Stimulated activated CD4-positive, alpha-beta T cell treated with anti-CD3 and anti-CD28 coated beads, Interleukin-1b, Interleukin-23, amount 100 ng/mL, for 48 hours (primary cell): ENCODE data around the gene TEX51.

Experiments used
- DNase-seq: peaks from one replicate; pipeline ENCODE4 v3.0.0-alpha.2; 2020

TEX51 gene

GRCh38 chr2:126898636-126899035, at the start of gene TEX51:
Gene TEX51, plus strand, starts transcription at chr2:126898890. Its CDS starts 29 bp downstream, at chr2:126898919.
- DNase-seq: no peak

- no peak for DNase-seq
Measured at GRCh38 chr2:126849054-126849453, 49.6 kb upstream of the TEX51 start.

GRCh38 chr2:126849486-126849885, 49.2 kb upstream of the TEX51 start:
- no peak for DNase-seq

- DNase-seq: no peak
Measured at GRCh38 chr2:126849991-126850535, 48.6 kb upstream of the TEX51 start.

GRCh38 chr2:126850940-126851339, 47.8 kb upstream of the TEX51 start:
- DNase-seq: no peak

- no peak for DNase-seq
Measured at GRCh38 chr2:126851756-126852155, 46.9 kb upstream of the TEX51 start.

- DNase-seq: no peak
Measured at GRCh38 chr2:126852361-126852760, 46.3 kb upstream of the TEX51 start.

- no peak for DNase-seq
Measured at GRCh38 chr2:126855606-126856005, 43.1 kb upstream of the TEX51 start.

GRCh38 chr2:126856403-126856802, 42.3 kb upstream of the TEX51 start:
- no peak for DNase-seq

- no peak for DNase-seq
Measured at GRCh38 chr2:126857502-126857901, 41.2 kb upstream of the TEX51 start.

GRCh38 chr2:126858013-126858412, 40.7 kb upstream of the TEX51 start:
- DNase-seq: no peak

- DNase-seq: no peak
Measured at GRCh38 chr2:126858436-126858835, 40.3 kb upstream of the TEX51 start.

GRCh38 chr2:126858991-126859390, 39.7 kb upstream of the TEX51 start:
- no peak for DNase-seq

- no peak for DNase-seq
Measured at GRCh38 chr2:126859631-126860030, 39.1 kb upstream of the TEX51 start.

- no peak for DNase-seq
Measured at GRCh38 chr2:126860385-126860784, 38.3 kb upstream of the TEX51 start.

GRCh38 chr2:126862730-126863129, 36.0 kb upstream of the TEX51 start:
- no peak for DNase-seq

- DNase-seq: no peak
Measured at GRCh38 chr2:126863336-126864015, 35.2 kb upstream of the TEX51 start.

- no peak for DNase-seq
Measured at GRCh38 chr2:126864861-126865260, 33.8 kb upstream of the TEX51 start.

GRCh38 chr2:126866451-126866850, 32.2 kb upstream of the TEX51 start:
- DNase-seq: no peak

- no peak for DNase-seq
Measured at GRCh38 chr2:126874961-126875360, 23.7 kb upstream of the TEX51 start.

- no peak for DNase-seq
Measured at GRCh38 chr2:126876631-126877030, 22.1 kb upstream of the TEX51 start.

- no peak for DNase-seq
Measured at GRCh38 chr2:126877041-126877440, 21.6 kb upstream of the TEX51 start.

GRCh38 chr2:126877861-126878565, 20.7 kb upstream of the TEX51 start:
- no peak for DNase-seq

- DNase-seq: no peak
Measured at GRCh38 chr2:126878601-126879000, 20.1 kb upstream of the TEX51 start.
